Neural progenitor cell (in vitro differentiated cells): Measurements from ENCODE around the gene MT1G. TPM values are rescaled to one million over a fixed set of nuclear protein-coding genes. Genes with fewer than 3 reads are reported as not detected.

Source experiments
- DNase-seq: peaks from one replicate; pipeline ENCODE4 v3.0.0-alpha.2; 2016; ENCODE audit warnings: low spot score
- H2AFZ ChIP-seq: fragments of 200-600 bp; sonication (generic); replicated peaks from 2 replicates; pipeline ENCODE4 v1.6.1; 2016; ENCODE audit warnings: antibody characterized with exemption
- H3F3A ChIP-seq: fragments of 200-600 bp; sonication (generic); 2 replicates; pipeline ENCODE4 v1.6.1; 2016; ENCODE audit warnings: antibody characterized with exemption, low read depth
- H3K27ac ChIP-seq: fragments of 200-600 bp; sonication (generic); 2 replicates; pipeline ENCODE4 v1.5.1; 2016; ENCODE audit warnings: mild to moderate bottlenecking
- H3K27me3 ChIP-seq: fragments of 200-600 bp; sonication (generic); 2 replicates; pipeline ENCODE4 v1.6.1; 2016; ENCODE audit warnings: mild to moderate bottlenecking, moderate library complexity
- H3K36me3 ChIP-seq: fragments of 200-600 bp; sonication (generic); 2 replicates; pipeline ENCODE4 v1.5.1; 2016
- H3K4me1 ChIP-seq: fragments of 200-600 bp; sonication (generic); 2 replicates; pipeline ENCODE4 v1.6.1; 2016; ENCODE audit warnings: mixed run types
- H3K4me2 ChIP-seq: fragments of 200-600 bp; sonication (generic); 2 replicates; pipeline ENCODE4 v1.6.1; 2016
- H3K4me3 ChIP-seq: fragments of 200-600 bp; sonication (generic); 2 replicates; pipeline ENCODE4 v1.5.1; 2016
- H3K79me2 ChIP-seq: fragments of 200-600 bp; sonication (generic); 2 replicates; pipeline ENCODE4 v1.6.1; 2016; ENCODE audit warnings: low read depth
- H3K9ac ChIP-seq: fragments of 200-600 bp; sonication (generic); 2 replicates; pipeline ENCODE4 v1.6.1; 2016
- H3K9me3 ChIP-seq: fragments of 200-600 bp; sonication (generic); 2 replicates; pipeline ENCODE4 v1.5.1; 2016; ENCODE audit warnings: low read depth
- H4K20me1 ChIP-seq: fragments of 200-600 bp; sonication (generic); 2 replicates; pipeline ENCODE4 v1.6.1; 2016; ENCODE audit warnings: low read depth
- H3K27ac Mint-ChIP-seq: 3 replicates; pipeline ENCODE4 v1.8.0; 2021; ENCODE audit warnings: mixed read lengths
- H3K27me3 Mint-ChIP-seq: 2 replicates; pipeline ENCODE4 v1.8.0; 2022; ENCODE audit warnings: low read depth, mild to moderate bottlenecking, inconsistent platforms, moderate library complexity, mixed read lengths; ENCODE audit not compliant: insufficient read depth
- H3K36me3 Mint-ChIP-seq: 3 replicates; pipeline ENCODE4 v1.8.0; 2021; ENCODE audit warnings: mixed read lengths
- H3K4me1 Mint-ChIP-seq: 3 replicates; pipeline ENCODE4 v1.8.0; 2021; ENCODE audit warnings: mixed read lengths
- H3K4me3 Mint-ChIP-seq: 3 replicates; pipeline ENCODE4 v1.8.0; 2021; ENCODE audit warnings: mild to moderate bottlenecking, moderate library complexity, mixed read lengths
- H3K9me3 Mint-ChIP-seq: 3 replicates; pipeline ENCODE4 v1.8.0; 2020; ENCODE audit warnings: mixed read lengths
- EZH2 ChIP-seq: fragments of 200-600 bp; sonication (generic); IDR thresholded peaks from 2 replicates; pipeline ENCODE4 v1.6.1; 2017; ENCODE audit warnings: antibody characterized with exemption, mild to moderate bottlenecking, moderate library complexity
- EZH2phosphoT487 ChIP-seq: fragments of 200-600 bp; sonication (generic); IDR thresholded peaks from 2 replicates; pipeline ENCODE4 v1.6.1; 2017; ENCODE audit warnings: antibody characterized with exemption
- total RNA-seq: library from RNA; depleted of rRNA; stranded (reverse); fragments of >200 nt; gene quantifications from 2 replicates; pipeline ENCODE4 v1.2.3, GENCODE V29; 2015; ENCODE audit warnings: low replicate concordance
- TF ChIP-seq, protein P1 (sequence below): fragments of 200-600 bp; sonication (generic); IDR thresholded peaks from 2 replicates; pipeline ENCODE4 v1.5.1; 2017; ENCODE audit warnings: antibody characterized with exemption, mild to moderate bottlenecking

The MT1G gene
- total RNA-seq, 1 donor from 2014 or later: not detected

DNA sequence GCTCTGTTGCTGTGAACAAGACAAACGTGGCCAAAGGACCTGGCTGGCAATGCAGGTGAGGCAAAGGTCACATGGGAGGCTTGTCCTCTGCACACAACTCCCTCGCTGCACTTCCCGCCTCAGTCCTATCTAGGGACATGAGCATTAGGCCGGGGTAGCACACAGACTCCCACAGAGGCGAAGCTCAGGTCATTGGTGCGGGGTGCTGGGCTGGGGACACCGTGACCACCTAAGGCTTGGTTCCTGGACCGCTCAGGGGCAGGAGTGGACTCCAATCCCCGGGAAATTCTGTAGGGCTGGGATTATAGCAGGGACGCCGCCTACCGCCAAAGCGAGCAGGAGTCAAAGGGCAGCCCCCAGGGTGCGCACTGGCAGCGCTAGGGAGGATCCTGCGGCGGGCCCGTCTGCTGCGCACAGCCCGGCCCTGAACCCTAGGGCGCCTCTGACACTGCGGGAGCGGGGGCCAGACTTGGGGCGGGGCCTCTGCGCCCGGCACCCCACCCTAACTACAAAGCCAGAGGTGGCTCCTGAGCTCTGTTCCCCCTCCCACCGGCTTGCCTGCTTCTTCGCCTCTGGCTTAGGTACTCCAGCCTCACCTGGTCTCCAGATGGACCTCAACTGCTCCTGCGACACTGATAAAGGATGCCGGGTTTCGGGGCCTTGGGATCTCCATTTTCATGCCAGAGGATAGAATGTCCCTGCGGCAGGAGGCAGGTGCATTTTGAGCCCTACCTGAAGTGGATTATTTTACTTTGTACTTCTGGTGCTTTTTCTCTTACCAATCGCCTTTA lies 20.0 kb downstream of the MT1G start:
- DNase-seq: peak; percentile 47

DNA sequence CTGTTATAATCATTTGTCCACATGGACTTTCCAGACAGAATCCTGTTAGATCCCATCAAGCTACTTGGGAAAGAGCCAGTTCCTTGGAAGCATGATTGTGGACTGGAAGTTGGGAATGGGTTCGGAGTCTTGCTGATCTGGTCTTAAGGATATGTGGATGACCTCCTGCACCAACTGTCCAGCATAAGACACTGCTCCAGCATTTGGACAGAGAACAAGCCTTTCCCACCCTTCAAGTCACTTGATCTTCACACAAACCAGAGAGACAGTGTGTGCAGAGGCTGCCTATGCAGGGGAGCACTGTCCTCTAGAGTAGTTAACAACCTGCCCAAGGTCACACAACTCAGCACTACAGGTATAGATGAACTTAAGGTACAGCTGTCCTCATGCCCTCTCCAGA lies 22.0 kb downstream of the MT1G start:
- no peaks in the 10 kb centered on the region for H3K4me1 ChIP-seq
- H3K36me3 ChIP-seq: no peaks in the 10 kb centered on the region
- Mint-ChIP-seq H3K4me3 (no peak overlapping the region), H3K4me1 (peaks cover 3% of the 10 kb centered on the region), H3K36me3 (no peaks in the 10 kb centered on the region), H3K27ac (no peak overlapping the region), H3K27me3 (peaks cover 81% of the 10 kb centered on the region), H3K9me3 (no peaks in the 10 kb centered on the region)
- peaks cover 100% of the 10 kb centered on the region for H3K27me3 ChIP-seq
- no peaks in the 10 kb centered on the region for H3K9me3 ChIP-seq
- no peaks in the 10 kb centered on the region for H3K79me2 ChIP-seq
- H4K20me1 ChIP-seq: peaks cover 35% of the 10 kb centered on the region
- no peak overlapping the region for H3K9ac ChIP-seq
- no peak for TF ChIP-seq EZH2
- TF ChIP-seq EZH2phosphoT487: no peak
- TF ChIP-seq, protein P1, sequence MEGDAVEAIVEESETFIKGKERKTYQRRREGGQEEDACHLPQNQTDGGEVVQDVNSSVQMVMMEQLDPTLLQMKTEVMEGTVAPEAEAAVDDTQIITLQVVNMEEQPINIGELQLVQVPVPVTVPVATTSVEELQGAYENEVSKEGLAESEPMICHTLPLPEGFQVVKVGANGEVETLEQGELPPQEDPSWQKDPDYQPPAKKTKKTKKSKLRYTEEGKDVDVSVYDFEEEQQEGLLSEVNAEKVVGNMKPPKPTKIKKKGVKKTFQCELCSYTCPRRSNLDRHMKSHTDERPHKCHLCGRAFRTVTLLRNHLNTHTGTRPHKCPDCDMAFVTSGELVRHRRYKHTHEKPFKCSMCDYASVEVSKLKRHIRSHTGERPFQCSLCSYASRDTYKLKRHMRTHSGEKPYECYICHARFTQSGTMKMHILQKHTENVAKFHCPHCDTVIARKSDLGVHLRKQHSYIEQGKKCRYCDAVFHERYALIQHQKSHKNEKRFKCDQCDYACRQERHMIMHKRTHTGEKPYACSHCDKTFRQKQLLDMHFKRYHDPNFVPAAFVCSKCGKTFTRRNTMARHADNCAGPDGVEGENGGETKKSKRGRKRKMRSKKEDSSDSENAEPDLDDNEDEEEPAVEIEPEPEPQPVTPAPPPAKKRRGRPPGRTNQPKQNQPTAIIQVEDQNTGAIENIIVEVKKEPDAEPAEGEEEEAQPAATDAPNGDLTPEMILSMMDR: no peak
- no peaks in the 10 kb centered on the region for H3F3A ChIP-seq
- H3K27ac ChIP-seq: no peak overlapping the region
- no peak for DNase-seq
- H2AFZ ChIP-seq: no peak overlapping the region
- H3K4me2 ChIP-seq: no peak overlapping the region
- no peak overlapping the region for H3K4me3 ChIP-seq

More for the DNA sequence above, 20.0 kb downstream of the MT1G start:
- Histone ChIP-seq H3K36me3 (no peaks in the 10 kb centered on the region), H2AFZ (no peak overlapping the region), H3K79me2 (no peaks in the 10 kb centered on the region), H3K27me3 (peaks cover 100% of the 10 kb centered on the region), H3K27ac (no peak overlapping the region), H3F3A (no peaks in the 10 kb centered on the region), H3K4me1 (no peaks in the 10 kb centered on the region), H3K9me3 (no peaks in the 10 kb centered on the region), H3K4me3 (no peak overlapping the region), H3K4me2 (no peak overlapping the region), H3K9ac (no peak overlapping the region), H4K20me1 (peaks cover 32% of the 10 kb centered on the region)
- H3K36me3 Mint-ChIP-seq: no peaks in the 10 kb centered on the region
- peaks cover 71% of the 10 kb centered on the region for H3K27me3 Mint-ChIP-seq
- H3K27ac Mint-ChIP-seq: no peak overlapping the region
- H3K4me1 Mint-ChIP-seq: peaks cover 3% of the 10 kb centered on the region
- no peak overlapping the region for H3K4me3 Mint-ChIP-seq
- TF ChIP-seq, protein P1: no peak
- peak; percentile 87 for TF ChIP-seq EZH2
- TF ChIP-seq EZH2phosphoT487: peak; percentile 36
- H3K9me3 Mint-ChIP-seq: no peaks in the 10 kb centered on the region

DNA sequence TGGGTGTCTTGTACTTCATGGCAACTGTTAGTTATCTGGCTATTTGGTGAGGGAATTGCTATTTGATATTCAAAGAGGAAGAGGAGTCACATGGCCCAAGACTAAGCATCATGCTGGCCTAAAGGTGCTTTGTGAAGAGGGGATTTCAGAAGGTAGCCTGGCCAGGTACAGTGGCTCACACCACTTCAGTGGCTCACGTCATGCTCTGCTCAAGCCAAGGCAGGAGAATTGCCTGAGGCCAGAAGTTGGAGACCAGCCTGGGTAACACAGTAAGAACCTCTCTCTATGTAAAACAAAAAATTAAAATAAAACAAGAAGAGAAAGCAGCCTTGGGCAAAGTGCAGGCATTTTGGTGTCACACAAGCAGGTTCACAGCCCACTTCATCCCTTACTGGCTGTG lies 22.6 kb downstream of the MT1G start:
- no peaks in the 10 kb centered on the region for H3K79me2 ChIP-seq
- H3K36me3 Mint-ChIP-seq: no peaks in the 10 kb centered on the region
- H3K27ac ChIP-seq: no peak overlapping the region
- H3K27me3 ChIP-seq: peaks cover 100% of the 10 kb centered on the region
- H3K9ac ChIP-seq: no peak overlapping the region
- no peaks in the 10 kb centered on the region for H3K9me3 ChIP-seq
- no peak overlapping the region for H3K4me3 Mint-ChIP-seq
- H3K27me3 Mint-ChIP-seq: peaks cover 83% of the 10 kb centered on the region
- H2AFZ ChIP-seq: no peak overlapping the region
- H3K4me1 ChIP-seq: no peaks in the 10 kb centered on the region
- H3K9me3 Mint-ChIP-seq: no peaks in the 10 kb centered on the region
- no peak for DNase-seq
- H3K36me3 ChIP-seq: no peaks in the 10 kb centered on the region
- H3K4me1 Mint-ChIP-seq: peaks cover 5% of the 10 kb centered on the region
- peaks cover 35% of the 10 kb centered on the region for H4K20me1 ChIP-seq
- no peak overlapping the region for H3K4me3 ChIP-seq
- no peaks in the 10 kb centered on the region for H3F3A ChIP-seq
- no peak overlapping the region for H3K4me2 ChIP-seq
- H3K27ac Mint-ChIP-seq: no peak overlapping the region
- TF ChIP-seq, protein P1: no peak
- TF ChIP-seq EZH2phosphoT487 (no peak), EZH2 (no peak)
